ENCODE measurements around the gene RIPOR3.

RIPOR3 gene

GRCh38 chr20:50635014-50635557 is 56.3 kb downstream of the RIPOR3 start:
- no peaks in the 10 kb centered on the region for H3K27me3 ChIP-seq (ENCODE audit: insufficient read depth, low read length)
- H3K36me3 ChIP-seq (ENCODE audit: insufficient read depth, low read length) = no peaks in the 10 kb centered on the region
- H3K4me1 ChIP-seq (ENCODE audit: insufficient read depth, low read length) = peaks cover 25% of the 10 kb centered on the region
- no peaks in the 10 kb centered on the region for H3K9me3 ChIP-seq (ENCODE audit: insufficient read depth, low read depth, low read length)
- no peak overlapping the region for H3K27ac ChIP-seq (ENCODE audit: low read depth, low read length)
- no peak overlapping the region for H3K4me3 ChIP-seq (ENCODE audit: low read length)
- H3K9ac ChIP-seq (ENCODE audit: low read depth, low read length) = no peak overlapping the region
- 92% methylated on average over 10 of the region's 10 CpGs for WGBS

DNA sequence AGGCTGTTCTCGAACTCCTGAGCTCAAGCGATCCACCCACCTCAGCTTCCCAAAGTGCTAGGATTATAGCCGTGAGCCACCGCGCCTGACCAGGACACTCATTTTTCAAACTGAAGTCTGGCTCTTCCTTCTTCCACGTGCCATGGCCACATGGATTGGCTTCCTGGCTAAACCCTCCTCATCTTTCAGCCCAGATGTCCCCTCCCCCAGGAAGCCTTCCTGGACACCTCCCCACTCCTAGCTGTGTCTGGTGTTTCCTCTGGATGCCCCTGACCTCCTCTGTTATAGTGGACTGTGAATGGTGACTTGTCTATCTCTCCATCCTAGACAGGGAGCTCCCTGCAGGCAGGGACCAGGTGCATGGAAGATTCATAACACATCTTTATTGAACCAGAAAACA is 57.2 kb downstream of the RIPOR3 start:
- Histone ChIP-seq H3K9ac (ENCODE audit: low read depth, low read length) (no peak overlapping the region), H3K36me3 (ENCODE audit: insufficient read depth, low read length) (no peaks in the 10 kb centered on the region), H3K9me3 (ENCODE audit: insufficient read depth, low read depth, low read length) (no peaks in the 10 kb centered on the region), H3K27ac (ENCODE audit: low read depth, low read length) (no peak overlapping the region), H3K27me3 (ENCODE audit: insufficient read depth, low read length) (no peaks in the 10 kb centered on the region), H3K4me3 (ENCODE audit: low read length) (no peak overlapping the region), H3K4me1 (ENCODE audit: insufficient read depth, low read length) (peaks cover 25% of the 10 kb centered on the region)
- 93% methylated on average over 6 of the region's 6 CpGs for WGBS

DNA sequence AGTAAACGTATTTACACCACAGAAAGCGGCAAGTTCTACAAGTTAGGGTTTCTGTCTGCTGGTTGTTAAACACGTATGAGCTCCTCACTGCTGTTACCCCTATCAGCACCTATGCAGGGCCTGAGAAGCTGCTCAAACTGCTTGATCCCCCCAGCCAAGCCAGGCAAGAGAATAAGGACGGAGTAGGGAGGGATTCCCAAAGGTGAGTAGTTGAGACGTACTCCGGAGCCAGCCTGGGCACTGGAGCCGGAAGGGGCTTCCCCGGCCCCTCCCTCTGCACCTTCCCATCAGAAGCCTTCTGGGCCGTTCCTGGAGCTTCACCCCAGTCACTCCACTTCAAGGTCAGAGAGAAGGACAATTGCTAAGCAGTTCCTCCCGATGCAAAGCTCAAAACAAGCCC is 58.0 kb downstream of the RIPOR3 start:
- H3K4me1 ChIP-seq (ENCODE audit: insufficient read depth, low read length) = peaks cover 25% of the 10 kb centered on the region
- H3K27me3 ChIP-seq (ENCODE audit: insufficient read depth, low read length) = no peaks in the 10 kb centered on the region
- H3K9me3 ChIP-seq (ENCODE audit: insufficient read depth, low read depth, low read length) = no peaks in the 10 kb centered on the region
- H3K4me3 ChIP-seq (ENCODE audit: low read length) = no peak overlapping the region
- H3K27ac ChIP-seq (ENCODE audit: low read depth, low read length) = no peak overlapping the region
- no peak overlapping the region for H3K9ac ChIP-seq (ENCODE audit: low read depth, low read length)
- WGBS = 89% methylated on average over 10 of the region's 10 CpGs
- no peaks in the 10 kb centered on the region for H3K36me3 ChIP-seq (ENCODE audit: insufficient read depth, low read length)

- Histone ChIP-seq H3K27me3 (ENCODE audit: insufficient read depth, low read length) (no peaks in the 10 kb centered on the region), H3K36me3 (ENCODE audit: insufficient read depth, low read length) (no peaks in the 10 kb centered on the region), H3K4me3 (ENCODE audit: low read length) (no peak overlapping the region), H3K9ac (ENCODE audit: low read depth, low read length) (no peak overlapping the region), H3K9me3 (ENCODE audit: insufficient read depth, low read depth, low read length) (no peaks in the 10 kb centered on the region), H3K27ac (ENCODE audit: low read depth, low read length) (no peak overlapping the region), H3K4me1 (ENCODE audit: insufficient read depth, low read length) (peaks cover 24% of the 10 kb centered on the region)
- 97% methylated on average over 5 of the region's 5 CpGs for WGBS
Observed at GRCh38 chr20:50632701-50633100, 58.6 kb downstream of the RIPOR3 start.

GRCh38 chr20:50632236-50632635 is 59.1 kb downstream of the RIPOR3 start:
- H3K4me1 ChIP-seq (ENCODE audit: insufficient read depth, low read length) = peaks cover 20% of the 10 kb centered on the region
- no peak overlapping the region for H3K27ac ChIP-seq (ENCODE audit: low read depth, low read length)
- no peaks in the 10 kb centered on the region for H3K36me3 ChIP-seq (ENCODE audit: insufficient read depth, low read length)
- WGBS = 93% methylated on average over 7 of the region's 7 CpGs
- no peaks in the 10 kb centered on the region for H3K9me3 ChIP-seq (ENCODE audit: insufficient read depth, low read depth, low read length)
- H3K9ac ChIP-seq (ENCODE audit: low read depth, low read length) = no peak overlapping the region
- no peaks in the 10 kb centered on the region for H3K27me3 ChIP-seq (ENCODE audit: insufficient read depth, low read length)
- no peak overlapping the region for H3K4me3 ChIP-seq (ENCODE audit: low read length)

- H3K4me3 ChIP-seq (ENCODE audit: low read length) = no peak overlapping the region
- H3K36me3 ChIP-seq (ENCODE audit: insufficient read depth, low read length) = no peaks in the 10 kb centered on the region
- 90% methylated on average over 20 of the region's 21 CpGs for whole genome bisulfite sequencing
- H3K4me1 ChIP-seq (ENCODE audit: insufficient read depth, low read length) = peaks cover 7% of the 10 kb centered on the region; the same call in 1 of the 2 replicates
- H3K9me3 ChIP-seq (ENCODE audit: insufficient read depth, low read depth, low read length) = no peaks in the 10 kb centered on the region
- no peak overlapping the region for H3K9ac ChIP-seq (ENCODE audit: low read depth, low read length)
- H3K27me3 ChIP-seq (ENCODE audit: insufficient read depth, low read length) = no peaks in the 10 kb centered on the region
- no peak overlapping the region for H3K27ac ChIP-seq (ENCODE audit: low read depth, low read length)
Observed at GRCh38 chr20:50630578-50631263, 60.6 kb downstream of the RIPOR3 start.

DNA sequence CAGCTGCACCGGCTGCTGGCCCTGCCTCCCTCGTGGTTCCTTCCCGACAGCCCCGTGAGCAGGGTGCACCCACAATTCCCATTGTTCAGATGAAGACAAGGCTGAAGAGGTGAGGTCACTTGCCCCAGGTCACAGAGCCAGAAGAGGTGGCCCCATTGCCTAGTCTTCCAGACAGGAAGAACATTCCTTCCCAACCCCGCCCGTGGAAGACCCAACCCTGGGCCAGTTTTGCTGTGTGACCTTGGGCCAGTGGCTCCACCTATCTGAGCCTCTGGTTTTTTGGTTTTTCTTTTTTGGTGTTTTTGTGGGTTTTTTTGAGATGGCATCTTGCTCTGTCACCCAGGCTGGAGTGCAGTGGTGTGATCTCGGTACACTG is 61.7 kb downstream of the RIPOR3 start:
- H3K9ac ChIP-seq (ENCODE audit: low read depth, low read length) = no peak overlapping the region
- H3K36me3 ChIP-seq (ENCODE audit: insufficient read depth, low read length) = no peaks in the 10 kb centered on the region
- WGBS = 98% methylated on average over 7 of the region's 7 CpGs
- no peak overlapping the region for H3K4me3 ChIP-seq (ENCODE audit: low read length)
- H3K27me3 ChIP-seq (ENCODE audit: insufficient read depth, low read length) = no peaks in the 10 kb centered on the region
- H3K27ac ChIP-seq (ENCODE audit: low read depth, low read length) = no peak overlapping the region
- H3K9me3 ChIP-seq (ENCODE audit: insufficient read depth, low read depth, low read length) = no peaks in the 10 kb centered on the region
- H3K4me1 ChIP-seq (ENCODE audit: insufficient read depth, low read length) = peaks cover 4% of the 10 kb centered on the region; the same call in 1 of the 2 replicates

GRCh38 chr20:50628853-50629669 is 62.3 kb downstream of the RIPOR3 start:
- H3K4me1 ChIP-seq (ENCODE audit: insufficient read depth, low read length) = peaks cover 4% of the 10 kb centered on the region; the same call in 1 of the 2 replicates
- no peak overlapping the region for H3K9ac ChIP-seq (ENCODE audit: low read depth, low read length)
- no peaks in the 10 kb centered on the region for H3K9me3 ChIP-seq (ENCODE audit: insufficient read depth, low read depth, low read length)
- H3K36me3 ChIP-seq (ENCODE audit: insufficient read depth, low read length) = no peaks in the 10 kb centered on the region
- H3K27ac ChIP-seq (ENCODE audit: low read depth, low read length) = no peak overlapping the region
- no peak overlapping the region for H3K4me3 ChIP-seq (ENCODE audit: low read length)
- no peaks in the 10 kb centered on the region for H3K27me3 ChIP-seq (ENCODE audit: insufficient read depth, low read length)
- 83% methylated on average over 16 of the region's 16 CpGs for WGBS

GRCh38 chr20:50628332-50628731 is 63.0 kb downstream of the RIPOR3 start:
- 76% methylated on average over 11 of the region's 11 CpGs for WGBS
- Histone ChIP-seq H3K4me1 (ENCODE audit: insufficient read depth, low read length) (peaks cover 4% of the 10 kb centered on the region; the same call in 1 of the 2 replicates), H3K36me3 (ENCODE audit: insufficient read depth, low read length) (no peaks in the 10 kb centered on the region), H3K27me3 (ENCODE audit: insufficient read depth, low read length) (no peaks in the 10 kb centered on the region), H3K9ac (ENCODE audit: low read depth, low read length) (no peak overlapping the region), H3K4me3 (ENCODE audit: low read length) (no peak overlapping the region), H3K27ac (ENCODE audit: low read depth, low read length) (no peak overlapping the region), H3K9me3 (ENCODE audit: insufficient read depth, low read depth, low read length) (no peaks in the 10 kb centered on the region)

- Histone ChIP-seq H3K4me1 (ENCODE audit: insufficient read depth, low read length) (peaks cover 4% of the 10 kb centered on the region; the same call in 1 of the 2 replicates), H3K36me3 (ENCODE audit: insufficient read depth, low read length) (no peaks in the 10 kb centered on the region), H3K27ac (ENCODE audit: low read depth, low read length) (no peak overlapping the region), H3K27me3 (ENCODE audit: insufficient read depth, low read length) (no peaks in the 10 kb centered on the region), H3K9ac (ENCODE audit: low read depth, low read length) (no peak overlapping the region), H3K4me3 (ENCODE audit: low read length) (no peak overlapping the region), H3K9me3 (ENCODE audit: insufficient read depth, low read depth, low read length) (no peaks in the 10 kb centered on the region)
- WGBS = 83% methylated on average over 9 of the region's 9 CpGs
Observed at GRCh38 chr20:50627747-50628146, 63.6 kb downstream of the RIPOR3 start.

DNA sequence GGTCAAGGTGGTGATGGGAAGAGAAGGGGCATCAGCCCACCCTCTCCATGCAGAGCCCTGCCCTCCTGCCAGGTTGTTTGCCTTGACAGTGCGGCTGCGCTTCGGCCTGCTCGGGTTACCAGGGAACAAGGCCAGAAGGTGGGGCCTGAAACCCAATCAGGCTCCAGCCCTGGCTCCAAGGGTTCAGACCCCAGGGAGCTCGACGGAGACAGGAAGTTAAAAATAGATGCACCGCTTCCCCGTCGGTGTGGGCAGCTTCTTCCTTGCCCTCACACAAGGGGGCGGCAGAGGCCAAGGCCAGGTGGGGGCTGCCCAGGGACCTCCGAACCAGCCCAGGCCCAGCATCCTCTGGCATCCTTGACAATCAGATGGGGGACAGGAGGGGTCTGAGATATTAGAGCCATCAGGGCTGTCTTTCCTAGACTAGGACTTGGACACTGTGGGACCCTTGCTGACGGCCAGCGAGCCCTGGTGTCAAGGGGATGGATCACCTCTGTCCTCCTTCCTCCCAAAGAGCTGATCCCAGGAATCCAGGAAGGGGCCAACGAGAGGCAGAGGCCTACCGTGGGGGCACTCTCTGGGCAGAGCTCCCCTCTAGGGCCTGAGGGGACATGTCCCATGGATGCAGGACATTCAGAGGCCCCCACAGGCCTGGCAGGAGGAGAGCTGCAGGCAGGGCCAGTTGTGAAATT is 65.2 kb downstream of the RIPOR3 start:
- WGBS = 47% methylated on average over 15 of the region's 15 CpGs
- Histone ChIP-seq H3K36me3 (ENCODE audit: insufficient read depth, low read length) (no peaks in the 10 kb centered on the region), H3K27ac (ENCODE audit: low read depth, low read length) (no peak overlapping the region), H3K4me3 (ENCODE audit: low read length) (no peak overlapping the region), H3K27me3 (ENCODE audit: insufficient read depth, low read length) (no peaks in the 10 kb centered on the region), H3K4me1 (ENCODE audit: insufficient read depth, low read length) (peaks cover 4% of the 10 kb centered on the region; the same call in 1 of the 2 replicates), H3K9me3 (ENCODE audit: insufficient read depth, low read depth, low read length) (peaks cover 5% of the 10 kb centered on the region), H3K9ac (ENCODE audit: low read depth, low read length) (no peak overlapping the region)
